Left lung (tissue), 10 donors: Measurements from ENCODE around the gene OPCML. TPM values are rescaled to one million over a fixed set of nuclear protein-coding genes. Genes with fewer than 3 reads are reported as not detected.

Source experiments
- ATAC-seq: fragments of 200-7000 bp; cut with Tn5 transposase; one replicate; pipeline ENCODE4 v1.9.1; 2020; ENCODE audit warnings: moderate library complexity
- DNase-seq, 4 donors: peaks; one replicate each; pipeline ENCODE4 v3.0.0-alpha.2; 2013 to 2020
- H3K27ac ChIP-seq, 2 donors: fragments of 200-600 bp; sonication (generic) in 1 of 2; one replicate each; pipeline versions ENCODE4 v1.5.0 to v1.8.0; 2020 to 2021
- H3K27me3 ChIP-seq, 2 donors: fragments of 200-600 bp; sonication (generic) in 1 of 2; one replicate each; pipeline versions ENCODE4 v1.5.0 to v1.8.0; 2020 to 2021
- H3K36me3 ChIP-seq, 2 donors: fragments of 200-600 bp; sonication (generic) in 1 of 2; one replicate each; pipeline versions ENCODE4 v1.5.0 to v1.8.0; 2020 to 2021
- H3K4me1 ChIP-seq, 2 donors: fragments of 200-600 bp; one replicate each; pipeline ENCODE4 v1.8.0; 2021
- H3K4me3 ChIP-seq, 2 donors: fragments of 200-600 bp; sonication (generic) in 1 of 2; one replicate each; pipeline versions ENCODE4 v1.5.0 to v1.8.0; 2020 to 2021; ENCODE audit warnings: mild to moderate bottlenecking in 1 of 2
- H3K9me3 ChIP-seq, 2 donors: fragments of 200-600 bp; sonication (generic) in 1 of 2; one replicate each; pipeline versions ENCODE4 v1.5.0 to v1.8.0; 2020 to 2021
- CTCF ChIP-seq, 2 donors: fragments of 200-600 bp; sonication (generic) in 1 of 2; IDR thresholded peaks; one replicate each; pipeline versions ENCODE4 v1.5.0 to v1.8.0; 2021; ENCODE audit warnings: antibody characterized with exemption in 2 of 2
- intact Hi-C, 2 donors: fragments of 100-400 bp; cut with DNase I; formaldehyde crosslinking; loops; one replicate each; pipeline versions ENCODE4 v1.11.2 to v1.14.2; 2022
- polyA plus RNA-seq, 6 donors: library from polyadenylated mRNA; unstranded; fragments of 120-200 nt; gene quantifications; one replicate each; pipeline ENCODE4 v1.2.1, GENCODE V29; 2013; ENCODE audit not compliant: insufficient read length in 6 of 6
- total RNA-seq, 2 donors: library from RNA; stranded (reverse); fragmentation: NEBNext Ultra II Directional; extraction: Animal tissue kit (Norgen Biotek cat#: 25700); gene quantifications; one replicate each; pipeline ENCODE4 v1.2.1, GENCODE V29; 2021
- donor health status: DM: no; HTN: yes; CAD: no.
- donor health status: DM: no; HTN: no; CAD: no.

The OPCML gene
- total and polyA plus RNA-seq, 8 donors: 0.98 to 5.3 (median 1.9) TPM; not detected in 2

- ATAC-seq (no peak), DNase-seq (peak in 1 of 4 donors; percentile 62)
- Histone ChIP-seq H3K4me3 (no peak overlapping the region), H3K27ac (no peak overlapping the region), H3K36me3 (no peaks in the 10 kb centered on the region), H3K27me3 (peaks cover 0 to 23% of the 10 kb centered on the region in 2 donors), H3K9me3 (no peaks in the 10 kb centered on the region), H3K4me1 (no peaks in the 10 kb centered on the region)
- intact Hi-C loops: no loop called here
- no peak for TF ChIP-seq CTCF (IDR thresholded peaks at IDR 0.05)
Measured at GRCh38 chr11:133162227-133162626, 370.1 kb downstream of the OPCML start.

GRCh38 chr11:133160754-133161153, 371.5 kb downstream of the OPCML start:
- no peak for TF ChIP-seq CTCF (IDR thresholded peaks at IDR 0.05)
- Histone ChIP-seq H3K9me3 (no peaks in the 10 kb centered on the region), H3K27me3 (peaks cover 0 to 29% of the 10 kb centered on the region in 2 donors), H3K4me1 (no peaks in the 10 kb centered on the region), H3K36me3 (no peaks in the 10 kb centered on the region), H3K27ac (no peak overlapping the region), H3K4me3 (no peak overlapping the region)
- intact Hi-C loops: no loop called here
- ATAC-seq (no peak), DNase-seq (peak in 1 of 4 donors; percentile 60)

- TF ChIP-seq CTCF (IDR thresholded peaks at IDR 0.05): no peak
- intact Hi-C loops: no loop called here
- H3K4me3 ChIP-seq: no peak overlapping the region
- no peaks in the 10 kb centered on the region for H3K4me1 ChIP-seq
- H3K36me3 ChIP-seq: no peaks in the 10 kb centered on the region
- H3K27me3 ChIP-seq: peaks cover 0 to 41% of the 10 kb centered on the region in 2 donors
- no peak overlapping the region for H3K27ac ChIP-seq
- DNase-seq (no peak), ATAC-seq (peak; percentile 32)
- H3K9me3 ChIP-seq: no peaks in the 10 kb centered on the region
Measured at GRCh38 chr11:133156986-133157745, 375.1 kb downstream of the OPCML start.

GRCh38 chr11:133154781-133155180, 377.5 kb downstream of the OPCML start:
- Histone ChIP-seq H3K27ac (no peak overlapping the region), H3K36me3 (no peaks in the 10 kb centered on the region), H3K9me3 (no peaks in the 10 kb centered on the region), H3K4me1 (no peaks in the 10 kb centered on the region), H3K27me3 (peaks cover 0 to 49% of the 10 kb centered on the region in 2 donors), H3K4me3 (no peak overlapping the region)
- intact Hi-C loops: no loop called here
- peak; percentile 57 for ATAC-seq
- no peak for DNase-seq
- TF ChIP-seq CTCF (IDR thresholded peaks at IDR 0.05): no peak

- Histone ChIP-seq H3K4me1 (no peaks in the 10 kb centered on the region), H3K36me3 (no peaks in the 10 kb centered on the region), H3K27ac (no peak overlapping the region), H3K27me3 (peaks cover 0 to 49% of the 10 kb centered on the region in 2 donors), H3K4me3 (no peak overlapping the region), H3K9me3 (no peaks in the 10 kb centered on the region)
- no peak for TF ChIP-seq CTCF (IDR thresholded peaks at IDR 0.05)
- ATAC-seq: no peak
- DNase-seq: no peak
- intact Hi-C loops: no loop called here
Measured at GRCh38 chr11:133154076-133154475, 378.2 kb downstream of the OPCML start.
